CD14-positive monocyte (primary cell): Measurements from ENCODE around the gene EEIG2. TPM values are rescaled to one million over a fixed set of nuclear protein-coding genes. Genes with fewer than 3 reads are reported as not detected.

ENCODE experiments used
- DNase-seq, 3 donors: peaks; one replicate each; pipeline ENCODE4 v3.0.0-alpha.2; 2011 to 2022
- H2AFZ ChIP-seq: 2 replicates; pipeline ENCODE4 v1.6.0; 2012; ENCODE audit warnings: mild to moderate bottlenecking, low read depth, low read length, inconsistent platforms; ENCODE audit not compliant: insufficient read depth, poor library complexity, severe bottlenecking
- H3K27ac ChIP-seq, 2 donors: 1 replicate in 1 of 2; 2 replicates in 1 of 2; pipeline ENCODE4 v1.5.1; 2012 to 2013; ENCODE audit warnings: low read length in 2 of 2, control low read depth in 1 of 2, inconsistent platforms in 1 of 2, low read depth in 1 of 2, mild to moderate bottlenecking in 1 of 2
- H3K27me3 ChIP-seq, 2 donors: one replicate each; pipeline versions ENCODE4 v1.6.0 to v1.6.1; 2011 to 2013; ENCODE audit warnings: low read length in 2 of 2; ENCODE audit not compliant: control insufficient read depth in 2 of 2, insufficient read depth in 2 of 2
- H3K36me3 ChIP-seq, 2 donors: replicated peaks in 1 of 2; 1 replicate in 1 of 2; 2 replicates in 1 of 2; pipeline versions ENCODE4 v1.5.1 to v1.6.1; 2012 to 2013; ENCODE audit warnings: low read length in 2 of 2, control low read depth in 1 of 2, inconsistent platforms in 1 of 2, mild to moderate bottlenecking in 1 of 2; ENCODE audit not compliant: insufficient read depth in 2 of 2, control insufficient read depth in 1 of 2
- H3K4me1 ChIP-seq, 2 donors: 1 replicate in 1 of 2; 2 replicates in 1 of 2; pipeline versions ENCODE4 v1.5.1 to v1.6.1; 2012 to 2013; ENCODE audit warnings: low read length in 2 of 2, control low read depth in 1 of 2, inconsistent platforms in 1 of 2, mild to moderate bottlenecking in 1 of 2, moderate library complexity in 1 of 2; ENCODE audit not compliant: insufficient read depth in 2 of 2, control insufficient read depth in 1 of 2
- H3K4me2 ChIP-seq: replicated peaks from 2 replicates; pipeline ENCODE3; 2012; ENCODE audit warnings: low read length, moderate library complexity, mild to moderate bottlenecking; ENCODE audit not compliant: poor library complexity, severe bottlenecking; ENCODE audit errors: extremely low read depth
- H3K4me3 ChIP-seq, 3 experiments: fragments of 200-600 bp in 1 of 3; sonication (generic) in 1 of 3; replicated peaks in 1 of 3; 1 replicate in 2 of 3; 2 replicates in 1 of 3; pipeline ENCODE4 v1.5.1; 2011 to 2013; ENCODE audit warnings: low read length in 3 of 3, mild to moderate bottlenecking in 3 of 3, control low read depth in 2 of 3, low read depth in 2 of 3, inconsistent platforms in 1 of 3, moderate library complexity in 1 of 3
- H3K79me2 ChIP-seq: 2 replicates; pipeline ENCODE4 v1.6.0; 2012; ENCODE audit warnings: mild to moderate bottlenecking, control low read depth, inconsistent platforms, low read length, moderate library complexity; ENCODE audit not compliant: insufficient read depth
- H3K9ac ChIP-seq: 2 replicates; pipeline ENCODE4 v1.6.0; 2017; ENCODE audit warnings: low read length, mild to moderate bottlenecking; ENCODE audit not compliant: insufficient read depth, poor library complexity, severe bottlenecking
- H3K9me3 ChIP-seq, 2 donors: replicated peaks in 1 of 2; 1 replicate in 1 of 2; 2 replicates in 1 of 2; pipeline versions ENCODE4 v1.5.1 to v1.6.1; 2012 to 2013; ENCODE audit warnings: low read length in 2 of 2, control low read depth in 1 of 2; ENCODE audit not compliant: control insufficient read depth in 1 of 2, insufficient read depth in 1 of 2
- H4K20me1 ChIP-seq: 2 replicates; pipeline ENCODE4 v1.6.0; 2012; ENCODE audit warnings: mild to moderate bottlenecking, low read length, control low read depth, moderate library complexity; ENCODE audit not compliant: insufficient read depth
- H3K27ac Mint-ChIP-seq, 7 donors: one replicate each; pipeline ENCODE4 v1.8.0; 2020; ENCODE audit warnings: mild to moderate bottlenecking in 7 of 7, mixed read lengths in 7 of 7, moderate library complexity in 6 of 7, inconsistent platforms in 2 of 7
- H3K27me3 Mint-ChIP-seq, 3 donors: one replicate each; pipeline ENCODE4 v1.8.0; 2021 to 2022; ENCODE audit warnings: low read depth in 3 of 3, mild to moderate bottlenecking in 3 of 3, mixed read lengths in 3 of 3, moderate library complexity in 3 of 3, inconsistent platforms in 1 of 3
- H3K36me3 Mint-ChIP-seq, 2 donors: one replicate each; pipeline ENCODE4 v1.8.0; 2020; ENCODE audit warnings: mixed read lengths in 2 of 2, inconsistent platforms in 1 of 2, mild to moderate bottlenecking in 1 of 2
- H3K4me1 Mint-ChIP-seq: one replicate; pipeline ENCODE4 v1.8.0; 2020; ENCODE audit warnings: mild to moderate bottlenecking, mixed read lengths
- H3K4me3 Mint-ChIP-seq, 2 donors: one replicate each; pipeline ENCODE4 v1.8.0; 2020; ENCODE audit warnings: mild to moderate bottlenecking in 2 of 2, mixed read lengths in 2 of 2, moderate library complexity in 1 of 2
- H3K9me3 Mint-ChIP-seq, 7 donors: one replicate each; pipeline ENCODE4 v1.8.0; 2020 to 2022; ENCODE audit warnings: mixed read lengths in 7 of 7, mild to moderate bottlenecking in 6 of 7, moderate library complexity in 6 of 7, inconsistent platforms in 2 of 7
- CTCF ChIP-seq: fragments of 200-600 bp; IDR thresholded peaks from one replicate; pipeline ENCODE4 v1.8.0; 2022; ENCODE audit warnings: antibody characterized with exemption, mild to moderate bottlenecking
- WGBS: methylation state at CpG from one replicate; pipeline ENCODE4 v1.1.5; 2013; ENCODE audit warnings: missing lambda C conversion rate; ENCODE audit not compliant: insufficient coverage; 5-methylcytosine and 5-hydroxymethylcytosine counted together
- intact Hi-C, 2 donors: fragments of 100-400 bp; cut with micrococcal nuclease; formaldehyde crosslinking; loops; one replicate each; pipeline versions ENCODE4 v1.15.0 to v1.15.1; 2023
- polyA minus RNA-seq: library from RNA; depleted of rRNA, polyadenylated mRNA; stranded (reverse); fragments of >200 nt; gene quantifications from 2 replicates; pipeline ENCODE4 v1.2.3, GENCODE V29; 2012
- polyA plus RNA-seq, 3 donors: library from polyadenylated mRNA; depleted of rRNA in 1 of 3; unstranded in 2 of 3; stranded (reverse) in 1 of 3; fragments of 300-500 nt in 2 of 3; fragments of >200 nt in 1 of 3; fragmentation: Illumina TruSeq in 2 of 3; gene quantifications; 1 replicate in 2 of 3; 2 replicates in 1 of 3; pipeline ENCODE4 v1.2.3, GENCODE V29; 2012 to 2021
- total RNA-seq, 12 experiments: library from RNA in 1 of 12; stranded (reverse) in 1 of 12; fragments of 120-200 nt in 1 of 12; gene quantifications; one replicate each; pipeline ENCODE4 v1.2.4 and lab custom pipeline; 2013 to 2026; ENCODE audit warnings: mixed read lengths in 6 of 12, inconsistent platforms in 1 of 12

Gene EEIG2
- total RNA-seq (2013), result 16.7 TPM
- 1 to 10 TPM; 1.4 to 8.4 (median 4.3) TPM for polyA plus RNA-seq
- polyA minus RNA-seq, result 5.0 and 6.8 TPM in 2 replicates
- total RNA-seq (lab: John Stamatoyannopoulos, UW), result 48.0 to 394 (median 292) reads per million in 11 experiments

GRCh38 chr1:108559215-108560186 is at the start of gene EEIG2:
EEIG2 (plus strand) TSS chr1:108560100; CDS start chr1:108560429, 329 bp downstream.
- peak within 1 kb of the TSS; percentile 80 for H3K9ac ChIP-seq
- H2AFZ ChIP-seq, result peak within 1 kb of the TSS; percentile 81
- WGBS, result 10% methylated on average over 51 of the region's 59 CpGs
- no peaks in the 10 kb centered on the region for H3K9me3 ChIP-seq
- peaks cover 33% of the 10 kb centered on the region for H4K20me1 ChIP-seq
- H3K4me1 ChIP-seq, result peaks cover 73 to 80% of the 10 kb centered on the region in 2 donors
- peak; percentile 83 to 89 (median 89) for DNase-seq
- peaks cover 0 to 2% (median 0%) of the 10 kb centered on the region in 7 donors for H3K9me3 Mint-ChIP-seq
- H3K27ac ChIP-seq, result peak within 1 kb of the TSS; percentile 67 to 93
- peaks cover 0 to under 1% (median 0%) of the 10 kb centered on the region in 3 donors for H3K27me3 Mint-ChIP-seq
- TF ChIP-seq CTCF, result peak; percentile 85
- peak within 1 kb of the TSS; percentile 98 to 99 for H3K4me3 Mint-ChIP-seq
- H3K79me2 ChIP-seq, result peaks cover 43% of the 10 kb centered on the region
- H3K36me3 Mint-ChIP-seq, result peaks cover 0 to 3% of the 10 kb centered on the region in 2 donors
- peak within 1 kb of the TSS; percentile 91 to 96 (median 94) for H3K27ac Mint-ChIP-seq
- peaks cover 33% of the 10 kb centered on the region for H3K4me1 Mint-ChIP-seq
- intact Hi-C loops, result loop anchor here in 1 of 2 donors (2.0 to 10.0 kb wide), 4 partner anchors 33 to 185 kb away; partner anchors contain the start of gene STXBP3
- peak within 1 kb of the TSS; percentile 96 for H3K4me2 ChIP-seq
- H3K4me3 ChIP-seq, result peak within 1 kb of the TSS; percentile 81 to 89 (median 85)
- H3K36me3 ChIP-seq, result no peaks in the 10 kb centered on the region
- H3K27me3 ChIP-seq, result no peaks in the 10 kb centered on the region

- Histone ChIP-seq H3K27ac (no peak overlapping the region), H3K4me1 (peaks cover 3 to 5% of the 10 kb centered on the region in 2 donors), H3K9ac (no peak overlapping the region), H4K20me1 (no peaks in the 10 kb centered on the region), H3K9me3 (no peaks in the 10 kb centered on the region), H2AFZ (no peak overlapping the region), H3K36me3 (no peaks in the 10 kb centered on the region), H3K4me2 (no peak overlapping the region), H3K4me3 (no peak overlapping the region), H3K79me2 (no peaks in the 10 kb centered on the region), H3K27me3 (peaks cover 20 to 32% of the 10 kb centered on the region in 2 donors)
- intact Hi-C loops, result loop anchor here (2.0 to 5.0 kb wide), 3 partner anchors 49 to 131 kb away; partner anchors contain the start of gene EEIG2 (in 1 of the 2)
- Mint-ChIP-seq H3K4me3 (no peak overlapping the region), H3K36me3 (no peaks in the 10 kb centered on the region), H3K27ac (no peak overlapping the region), H3K9me3 (no peaks in the 10 kb centered on the region), H3K4me1 (peaks cover 5% of the 10 kb centered on the region), H3K27me3 (peaks cover 8 to 15% (median 14%) of the 10 kb centered on the region in 3 donors)
- no CpG with 5 or more reads among the region's 3 CpGs for WGBS
- no peak for TF ChIP-seq CTCF
- DNase-seq, result no peak
Observed at GRCh38 chr1:108511764-108512163, 48.1 kb upstream of the EEIG2 start.
